Esophagus squamous epithelium (tissue), 5 donors: ENCODE data around the gene CERT1. TPM values are rescaled to one million over a fixed set of nuclear protein-coding genes. Genes with fewer than 3 reads are reported as not detected.

ENCODE experiments used
- DNase-seq: peaks from one replicate; lab custom pipeline; 2025; lab: John Stamatoyannopoulos, UW
- H3K27ac ChIP-seq, 4 donors: fragments of 200-600 bp; sonication (generic); one replicate each; pipeline ENCODE4 v1.5.1; 2016 to 2019; ENCODE audit warnings: mild to moderate bottlenecking in 1 of 4
- H3K27me3 ChIP-seq, 4 donors: fragments of 200-600 bp; sonication (generic); 1 replicate in 3 of 4; 2 replicates in 1 of 4; pipeline versions ENCODE4 v1.5.1 to v1.6.0; 2017 to 2021; ENCODE audit warnings: antibody characterized with exemption in 1 of 4
- H3K36me3 ChIP-seq, 3 donors: fragments of 200-600 bp; sonication (generic); one replicate each; pipeline ENCODE4 v1.5.1; 2016 to 2019
- H3K4me1 ChIP-seq, 3 donors: fragments of 200-600 bp; sonication (generic); one replicate each; pipeline ENCODE4 v1.5.1; 2017 to 2019
- H3K4me3 ChIP-seq, 4 donors: fragments of 200-600 bp; sonication (generic); 1 replicate in 3 of 4; 2 replicates in 1 of 4; pipeline ENCODE4 v1.5.1; 2016 to 2019; ENCODE audit warnings: mild to moderate bottlenecking in 2 of 4, moderate library complexity in 1 of 4
- H3K9me3 ChIP-seq, 3 donors: fragments of 200-600 bp; sonication (generic); one replicate each; pipeline ENCODE4 v1.5.1; 2016 to 2019
- CTCF ChIP-seq, 6 experiments: fragments of 450-650 bp in 4 of 6; fragments of 200-600 bp in 2 of 6; sonication (generic) in 2 of 6; IDR thresholded peaks; one replicate each; pipeline ENCODE4 v1.5.1; 2016 to 2019; ENCODE audit warnings: antibody characterized with exemption in 6 of 6, mild to moderate bottlenecking in 4 of 6, moderate library complexity in 4 of 6
- POLR2A ChIP-seq, 4 donors: fragments of 450-650 bp; IDR thresholded peaks; one replicate each; pipeline ENCODE4 v1.6.1; 2017; ENCODE audit warnings: antibody characterized with exemption in 4 of 4, mild to moderate bottlenecking in 4 of 4, moderate library complexity in 3 of 4
- whole genome bisulfite sequencing, 2 donors: methylation state at CpG; one replicate each; pipeline ENCODE4 v1.1.5; 2018; 5-methylcytosine and 5-hydroxymethylcytosine counted together
- intact Hi-C: fragments of 100-400 bp; cut with DNase I; formaldehyde crosslinking; loops from one replicate; pipeline ENCODE4 v1.15.0; 2022
- total RNA-seq, 4 donors: library from RNA; depleted of rRNA; stranded (reverse); fragments of >200 nt; gene quantifications; one replicate each; pipeline ENCODE4 v1.1.0, GENCODE V29; 2016
- donor health status: DM: yes; HTN: yes; CAD: no.

The CERT1 gene
- total RNA-seq, 4 donors from 2014 or later: 19.8 to 29.9 (median 24.4) TPM

GRCh38 chr5:75461679-75462078 is 49.8 kb downstream of the CERT1 start:
- no peak for DNase-seq
- no peak for TF ChIP-seq CTCF (IDR thresholded peaks at IDR 0.05)
- TF ChIP-seq POLR2A (IDR thresholded peaks at IDR 0.05): no peak
- Histone ChIP-seq H3K27me3 (no peaks in the 10 kb centered on the region), H3K27ac (no peak overlapping the region), H3K4me3 (no peak overlapping the region), H3K36me3 (no peaks in the 10 kb centered on the region), H3K4me1 (peaks cover 5 to 75% (median 14%) of the 10 kb centered on the region in 3 donors), H3K9me3 (no peaks in the 10 kb centered on the region)
- intact Hi-C loops: no loop called here
- WGBS, 2 donors: 25 to 38% methylated on average over 1 of the region's 1 CpG

DNA sequence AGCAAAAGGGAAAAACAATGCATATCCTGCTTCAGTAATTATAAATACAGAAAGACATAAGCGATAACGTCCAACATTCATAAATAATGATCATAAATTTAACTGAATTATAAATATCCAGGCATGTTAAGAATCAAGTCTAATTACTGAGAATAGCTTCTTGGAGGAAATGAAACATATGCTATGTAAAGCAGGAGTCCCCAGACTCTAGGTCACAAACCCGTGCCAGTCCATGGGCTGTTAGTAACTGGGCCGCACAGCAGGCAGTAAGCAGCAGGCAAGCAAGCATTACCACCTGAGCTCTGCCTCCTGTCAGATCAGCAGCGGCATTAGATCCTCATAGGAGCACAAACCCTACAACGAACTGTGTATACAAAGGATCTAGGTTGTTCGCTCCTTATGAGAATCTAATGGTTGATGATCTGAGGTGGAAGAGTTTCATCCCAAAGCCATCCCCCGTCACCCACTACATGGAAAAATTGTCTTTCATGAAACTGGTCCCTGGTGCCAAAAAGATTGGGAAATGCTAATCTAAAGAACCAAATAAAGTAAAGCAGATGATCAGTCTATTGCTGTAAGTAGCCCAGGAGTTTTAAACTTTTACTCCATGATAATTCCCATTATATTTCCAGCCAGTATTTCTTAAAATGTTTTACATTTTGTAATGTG is 50.4 kb downstream of the CERT1 start:
- Histone ChIP-seq H3K4me3 (no peak overlapping the region), H3K9me3 (no peaks in the 10 kb centered on the region), H3K27me3 (no peaks in the 10 kb centered on the region), H3K36me3 (no peaks in the 10 kb centered on the region), H3K4me1 (peaks cover 5 to 73% (median 14%) of the 10 kb centered on the region in 3 donors), H3K27ac (no peak overlapping the region)
- no peak for TF ChIP-seq CTCF (IDR thresholded peaks at IDR 0.05)
- no peak for TF ChIP-seq POLR2A (IDR thresholded peaks at IDR 0.05)
- WGBS, 2 donors: 69 to 77% methylated on average over 8 of the region's 8 CpGs
- intact Hi-C loops: no loop called here
- no peak for DNase-seq

DNA sequence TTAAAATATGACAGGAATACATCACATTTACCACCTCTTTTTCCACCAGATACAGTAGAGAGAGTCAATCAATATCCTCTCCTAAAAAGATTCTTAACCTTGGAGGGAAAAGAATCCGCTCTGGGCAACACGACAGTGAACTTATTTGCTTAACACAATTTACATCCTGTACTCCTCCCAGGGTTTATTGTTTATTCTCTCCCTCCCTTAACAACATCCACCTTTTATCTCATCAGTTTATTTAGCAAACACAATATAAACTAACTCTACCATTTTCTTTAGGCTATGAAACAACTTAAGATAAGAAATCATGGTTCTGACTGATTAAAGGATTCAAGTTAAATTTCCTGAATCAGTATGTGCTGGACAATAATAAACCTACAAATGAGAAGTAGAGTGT is 50.9 kb downstream of the CERT1 start:
- H3K9me3 ChIP-seq: no peaks in the 10 kb centered on the region
- no peak overlapping the region for H3K4me3 ChIP-seq
- no peaks in the 10 kb centered on the region for H3K36me3 ChIP-seq
- intact Hi-C loops: no loop called here
- 75 to 80% methylated on average over 2 of the region's 2 CpGs for WGBS, 2 donors
- DNase-seq: no peak
- peaks cover 2 to 67% (median 12%) of the 10 kb centered on the region in 3 donors for H3K4me1 ChIP-seq
- H3K27me3 ChIP-seq: no peaks in the 10 kb centered on the region
- TF ChIP-seq CTCF (IDR thresholded peaks at IDR 0.05) (no peak), POLR2A (IDR thresholded peaks at IDR 0.05) (no peak)
- no peak overlapping the region for H3K27ac ChIP-seq

DNA sequence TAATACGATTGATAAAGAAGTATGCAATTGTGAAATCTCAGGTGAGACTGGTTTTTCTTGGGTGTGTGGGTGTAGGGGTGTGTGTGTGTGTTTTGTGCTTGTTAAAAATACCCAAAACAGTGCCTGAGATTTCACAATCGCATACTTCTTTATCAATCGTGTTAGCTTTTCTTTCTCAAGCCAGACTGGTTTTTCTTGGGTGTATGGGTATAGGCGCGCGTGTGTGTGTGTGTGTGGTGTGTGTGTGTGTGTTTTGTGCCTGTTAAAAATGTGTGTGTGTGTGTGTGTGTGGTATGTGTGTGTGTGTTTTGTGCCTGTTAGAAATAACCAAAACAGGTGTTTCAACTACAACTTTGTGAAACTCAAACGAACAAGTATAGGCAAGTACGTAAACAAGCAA is 53.7 kb downstream of the CERT1 start:
- DNase-seq: no peak
- no peaks in the 10 kb centered on the region for H3K27me3 ChIP-seq
- H3K4me1 ChIP-seq: peaks cover 0 to 45% (median 12%) of the 10 kb centered on the region in 3 donors
- peak overlapping the region in 3 of 4 donors; percentile 53 to 63 (median 57) for H3K27ac ChIP-seq
- no peak for TF ChIP-seq POLR2A (IDR thresholded peaks at IDR 0.05)
- no peak for TF ChIP-seq CTCF (IDR thresholded peaks at IDR 0.05)
- no peak overlapping the region for H3K4me3 ChIP-seq
- no peaks in the 10 kb centered on the region for H3K9me3 ChIP-seq
- intact Hi-C loops: no loop called here
- WGBS, 2 donors: 46 to 49% methylated on average over 8 of the region's 8 CpGs
- peaks cover 0 to 16% (median 0%) of the 10 kb centered on the region in 3 donors for H3K36me3 ChIP-seq

DNA sequence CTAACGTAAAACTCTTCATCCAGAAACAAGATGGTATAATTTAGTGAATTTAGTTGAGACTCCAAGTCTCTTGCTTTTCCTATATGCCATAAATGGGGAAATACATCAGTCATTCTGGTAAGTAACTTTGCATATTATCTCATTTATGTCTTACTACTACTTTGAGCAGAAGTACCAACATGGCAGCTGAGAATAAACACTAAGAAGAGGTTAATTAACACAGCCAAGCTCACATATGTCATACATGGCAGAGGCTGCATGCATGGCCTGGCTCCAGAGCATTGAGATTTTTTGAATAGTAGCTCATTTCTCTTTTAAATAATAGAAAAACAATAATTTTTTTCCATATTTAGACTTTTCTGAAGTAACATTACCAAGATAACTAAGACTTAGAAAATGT is 54.3 kb downstream of the CERT1 start:
- TF ChIP-seq POLR2A (IDR thresholded peaks at IDR 0.05) (no peak), CTCF (IDR thresholded peaks at IDR 0.05) (no peak)
- H3K4me3 ChIP-seq: no peak overlapping the region
- intact Hi-C loops: no loop called here
- peaks cover 0 to 45% (median 12%) of the 10 kb centered on the region in 3 donors for H3K4me1 ChIP-seq
- no peak for DNase-seq
- no peaks in the 10 kb centered on the region for H3K27me3 ChIP-seq
- no peaks in the 10 kb centered on the region for H3K9me3 ChIP-seq
- WGBS, 2 donors: 96 to 100% methylated on average over 1 of the region's 1 CpG
- peak overlapping the region in 3 of 4 donors; percentile 38 to 63 (median 57) for H3K27ac ChIP-seq
- peaks cover 0 to 16% (median 0%) of the 10 kb centered on the region in 3 donors for H3K36me3 ChIP-seq
